H9 (cell line): Measurements from ENCODE around the gene SORBS1. TPM values are rescaled to one million over a fixed set of nuclear protein-coding genes. Genes with fewer than 3 reads are reported as not detected.

ENCODE experiments used
- DNase-seq: peaks from one replicate; pipeline ENCODE4 v3.0.0-alpha.2; 2017
- H2AFZ ChIP-seq: one replicate; pipeline ENCODE4 v1.6.1; 2013; ENCODE audit warnings: mild to moderate bottlenecking, low read length, control low read depth, moderate library complexity
- H2AK5ac ChIP-seq: 2 replicates; pipeline ENCODE4 v1.6.1; 2013; ENCODE audit warnings: low read length, control low read depth, mixed read lengths; ENCODE audit not compliant: insufficient read length
- H2BK120ac ChIP-seq: one replicate; pipeline ENCODE4 v1.6.1; 2013; ENCODE audit warnings: low read depth, mild to moderate bottlenecking, low read length, control low read depth, inconsistent platforms; ENCODE audit not compliant: poor library complexity, severe bottlenecking
- H2BK12ac ChIP-seq: 2 replicates; pipeline ENCODE4 v1.6.1; 2013; ENCODE audit warnings: low read length, control low read depth, mixed read lengths, low read depth; ENCODE audit not compliant: insufficient read length
- H2BK15ac ChIP-seq: 2 replicates; pipeline ENCODE4 v1.6.1; 2013; ENCODE audit warnings: low read depth, low read length, control low read depth
- H2BK20ac ChIP-seq: one replicate; pipeline ENCODE4 v1.6.1; 2013; ENCODE audit warnings: low read depth, mild to moderate bottlenecking, low read length, control low read depth, inconsistent platforms; ENCODE audit not compliant: poor library complexity, severe bottlenecking
- H2BK5ac ChIP-seq: 2 replicates; pipeline ENCODE4 v1.6.1; 2013; ENCODE audit warnings: low read length, control low read depth, mixed read lengths; ENCODE audit not compliant: insufficient read length
- H3K14ac ChIP-seq: 2 replicates; pipeline ENCODE4 v1.6.1; 2013; ENCODE audit warnings: low read length, control low read depth; ENCODE audit not compliant: insufficient read depth
- H3K18ac ChIP-seq: 2 replicates; pipeline ENCODE4 v1.6.1; 2013; ENCODE audit warnings: low read depth, mild to moderate bottlenecking, mixed read lengths, low read length, control low read depth; ENCODE audit not compliant: insufficient read length
- H3K23ac ChIP-seq: 2 replicates; pipeline ENCODE4 v1.6.1; 2013; ENCODE audit warnings: low read length, control low read depth, mixed read lengths, low read depth; ENCODE audit not compliant: insufficient read length
- H3K23me2 ChIP-seq: 2 replicates; pipeline ENCODE4 v1.6.1; 2013; ENCODE audit warnings: low read depth, mild to moderate bottlenecking, mixed read lengths, low read length, control low read depth; ENCODE audit not compliant: insufficient read length, poor library complexity, severe bottlenecking
- H3K27ac ChIP-seq: 2 replicates; pipeline ENCODE4 v1.5.1; 2013; ENCODE audit warnings: low read length, control low read depth, mixed read lengths, low read depth; ENCODE audit not compliant: insufficient read length
- H3K27me3 ChIP-seq: 2 replicates; pipeline ENCODE4 v1.6.1; 2013; ENCODE audit warnings: low read length, control low read depth, inconsistent platforms; ENCODE audit not compliant: insufficient read depth
- H3K4ac ChIP-seq: 2 replicates; pipeline ENCODE4 v1.6.1; 2013; ENCODE audit warnings: low read depth, mild to moderate bottlenecking, control low read depth, inconsistent platforms, low read length, moderate library complexity
- H3K4me1 ChIP-seq: 2 replicates; pipeline ENCODE4 v1.6.1; 2013; ENCODE audit warnings: low read length, control low read depth, inconsistent platforms; ENCODE audit not compliant: insufficient read depth
- H3K4me2 ChIP-seq: 2 replicates; pipeline ENCODE4 v1.6.1; 2013; ENCODE audit warnings: low read length, control low read depth, mixed read lengths; ENCODE audit not compliant: insufficient read length, insufficient read depth
- H3K56ac ChIP-seq: 2 replicates; pipeline ENCODE4 v1.6.1; 2013; ENCODE audit warnings: low read depth, mild to moderate bottlenecking, mixed read lengths, low read length, control low read depth; ENCODE audit not compliant: insufficient read length
- H3K79me1 ChIP-seq: 2 replicates; pipeline ENCODE4 v1.6.1; 2013; ENCODE audit warnings: low read depth, mild to moderate bottlenecking, moderate library complexity, low read length, control low read depth, inconsistent platforms; ENCODE audit not compliant: insufficient read depth, poor library complexity, severe bottlenecking
- H3K79me2 ChIP-seq: 2 replicates; pipeline ENCODE4 v1.6.1; 2013; ENCODE audit warnings: low read length, control low read depth, inconsistent platforms; ENCODE audit not compliant: insufficient read depth
- H3K9ac ChIP-seq: 2 replicates; pipeline ENCODE4 v1.6.1; 2013; ENCODE audit warnings: low read length, control low read depth, mixed read lengths; ENCODE audit not compliant: insufficient read length; ENCODE audit errors: extremely low read depth
- H3K9me3 ChIP-seq: one replicate; pipeline ENCODE4 v1.6.1; 2013; ENCODE audit warnings: low read depth, low read length, inconsistent platforms; ENCODE audit not compliant: control insufficient read depth
- H3T11ph ChIP-seq: one replicate; pipeline ENCODE4 v1.6.1; 2013; ENCODE audit warnings: mild to moderate bottlenecking, low read length, control low read depth, inconsistent platforms
- H4K20me1 ChIP-seq: one replicate; pipeline ENCODE4 v1.6.1; 2013; ENCODE audit not compliant: control insufficient read depth, insufficient read length, insufficient read depth
- H4K5ac ChIP-seq: 2 replicates; pipeline ENCODE4 v1.6.1; 2013; ENCODE audit warnings: low read depth, mild to moderate bottlenecking, mixed read lengths, low read length, control low read depth; ENCODE audit not compliant: insufficient read length
- H4K8ac ChIP-seq: replicated peaks from 2 replicates; pipeline ENCODE4 v1.6.1; 2013; ENCODE audit warnings: low read length, control low read depth, mixed read lengths, low read depth; ENCODE audit not compliant: insufficient read length
- H4K91ac ChIP-seq: 2 replicates; pipeline ENCODE4 v1.6.1; 2013; ENCODE audit warnings: low read depth, mild to moderate bottlenecking, moderate library complexity, mixed read lengths, low read length, control low read depth; ENCODE audit not compliant: insufficient read length
- H3K27ac Mint-ChIP-seq, 3 experiments: 2 replicates in 2 of 3; 3 replicates in 1 of 3; pipeline ENCODE4 v1.8.0; 2020 to 2021; ENCODE audit warnings: mixed read lengths in 3 of 3, mild to moderate bottlenecking in 1 of 3, moderate library complexity in 1 of 3
- H3K27me3 Mint-ChIP-seq: 2 replicates; pipeline ENCODE4 v1.8.0; 2021; ENCODE audit warnings: low read depth, mild to moderate bottlenecking, moderate library complexity, mixed read lengths
- H3K36me3 Mint-ChIP-seq, 3 experiments: 2 replicates in 2 of 3; 3 replicates in 1 of 3; pipeline ENCODE4 v1.8.0; 2020 to 2021; ENCODE audit warnings: low read depth in 3 of 3, mixed read lengths in 3 of 3; ENCODE audit not compliant: insufficient read depth in 1 of 3
- H3K4me1 Mint-ChIP-seq, 2 experiments: 2 replicates each; pipeline ENCODE4 v1.8.0; 2020; ENCODE audit warnings: mixed read lengths in 2 of 2
- H3K4me3 Mint-ChIP-seq, 2 experiments: 2 replicates in 1 of 2; 3 replicates in 1 of 2; pipeline ENCODE4 v1.8.0; 2020 to 2021; ENCODE audit warnings: mild to moderate bottlenecking in 2 of 2, mixed read lengths in 2 of 2, moderate library complexity in 1 of 2
- H3K9me3 Mint-ChIP-seq, 2 experiments: 2 replicates in 1 of 2; 3 replicates in 1 of 2; pipeline ENCODE4 v1.8.0; 2020; ENCODE audit warnings: mild to moderate bottlenecking in 2 of 2, mixed read lengths in 2 of 2, moderate library complexity in 1 of 2
- WGBS: extraction: QIAGEN DNeasy Blood & Tissue Kit; methylation state at CpG from one replicate; pipeline ENCODE4 v1.1.7; 2013; ENCODE audit warnings: missing lambda C conversion rate, low lambda C conversion rate, mixed read lengths; ENCODE audit not compliant: insufficient read length; ENCODE audit errors: extremely low coverage; 5-methylcytosine and 5-hydroxymethylcytosine counted together
- total RNA-seq: library from RNA; stranded (reverse); gene quantifications from 2 replicates; pipeline ENCODE4 v1.2.1, GENCODE V29; 2021
- TF ChIP-seq, protein P1 (sequence below): fragments of 200-600 bp; sonication (generic); conservative IDR thresholded peaks from 3 replicates; pipeline ENCODE4 v1.8.0; 2021; ENCODE audit warnings: antibody characterized with exemption, mild to moderate bottlenecking

SORBS1 gene
- total RNA-seq, 1 experiment from 2014 or later: 24.3 TPM

DNA sequence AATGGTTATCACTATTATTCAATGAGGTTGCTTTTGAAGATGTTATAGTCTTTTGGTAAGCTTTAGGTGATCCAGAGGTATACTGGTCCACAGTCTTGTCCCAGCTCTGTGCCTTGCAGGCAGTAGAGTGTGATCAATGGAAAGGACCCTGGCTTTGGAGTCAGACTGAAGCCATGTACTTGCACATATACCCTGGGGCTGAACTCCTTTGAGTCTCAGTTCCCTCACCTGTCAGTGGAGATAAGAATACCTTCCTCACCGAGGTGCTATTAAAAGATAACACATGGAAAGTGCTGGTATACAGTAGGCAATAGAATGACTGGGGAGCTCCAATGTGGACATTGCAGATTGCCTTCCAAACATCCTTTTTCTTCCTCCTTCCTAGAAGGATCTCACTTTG lies 254.3 kb downstream of the SORBS1 start:
- H2BK120ac ChIP-seq: no peak overlapping the region
- no peak overlapping the region for H2BK15ac ChIP-seq
- no peak overlapping the region for H3K18ac ChIP-seq
- H2BK12ac ChIP-seq: no peak overlapping the region
- H3K79me1 ChIP-seq: no peaks in the 10 kb centered on the region
- no peak overlapping the region for H4K5ac ChIP-seq
- H3K23ac ChIP-seq: no peak overlapping the region
- no peak overlapping the region for H3K4ac ChIP-seq
- no peaks in the 10 kb centered on the region for H4K20me1 ChIP-seq
- no peak overlapping the region for H2AK5ac ChIP-seq
- H3K27ac Mint-ChIP-seq: no peak overlapping the region
- H3T11ph ChIP-seq: no peak overlapping the region
- H3K36me3 Mint-ChIP-seq: no peaks in the 10 kb centered on the region
- H3K4me3 Mint-ChIP-seq: no peak overlapping the region
- no peaks in the 10 kb centered on the region for H3K27me3 ChIP-seq
- H3K4me2 ChIP-seq: no peak overlapping the region
- H2AFZ ChIP-seq: no peak overlapping the region
- no peak overlapping the region for H3K27ac ChIP-seq
- H3K27me3 Mint-ChIP-seq: peaks cover 31% of the 10 kb centered on the region
- H3K4me1 ChIP-seq: peaks cover 14% of the 10 kb centered on the region
- H3K9me3 Mint-ChIP-seq: no peaks in the 10 kb centered on the region
- H3K79me2 ChIP-seq: no peaks in the 10 kb centered on the region
- no CpG with 5 or more reads among the region's 1 CpG for WGBS
- no peak overlapping the region for H2BK20ac ChIP-seq
- no peak overlapping the region for H4K8ac ChIP-seq
- no peak overlapping the region for H3K56ac ChIP-seq
- peaks cover 29 to 33% of the 10 kb centered on the region in 2 experiments for H3K4me1 Mint-ChIP-seq
- H3K9me3 ChIP-seq: no peaks in the 10 kb centered on the region
- no peak overlapping the region for H3K9ac ChIP-seq
- H2BK5ac ChIP-seq: no peak overlapping the region
- H3K14ac ChIP-seq: no peak overlapping the region
- TF ChIP-seq, protein P1, sequence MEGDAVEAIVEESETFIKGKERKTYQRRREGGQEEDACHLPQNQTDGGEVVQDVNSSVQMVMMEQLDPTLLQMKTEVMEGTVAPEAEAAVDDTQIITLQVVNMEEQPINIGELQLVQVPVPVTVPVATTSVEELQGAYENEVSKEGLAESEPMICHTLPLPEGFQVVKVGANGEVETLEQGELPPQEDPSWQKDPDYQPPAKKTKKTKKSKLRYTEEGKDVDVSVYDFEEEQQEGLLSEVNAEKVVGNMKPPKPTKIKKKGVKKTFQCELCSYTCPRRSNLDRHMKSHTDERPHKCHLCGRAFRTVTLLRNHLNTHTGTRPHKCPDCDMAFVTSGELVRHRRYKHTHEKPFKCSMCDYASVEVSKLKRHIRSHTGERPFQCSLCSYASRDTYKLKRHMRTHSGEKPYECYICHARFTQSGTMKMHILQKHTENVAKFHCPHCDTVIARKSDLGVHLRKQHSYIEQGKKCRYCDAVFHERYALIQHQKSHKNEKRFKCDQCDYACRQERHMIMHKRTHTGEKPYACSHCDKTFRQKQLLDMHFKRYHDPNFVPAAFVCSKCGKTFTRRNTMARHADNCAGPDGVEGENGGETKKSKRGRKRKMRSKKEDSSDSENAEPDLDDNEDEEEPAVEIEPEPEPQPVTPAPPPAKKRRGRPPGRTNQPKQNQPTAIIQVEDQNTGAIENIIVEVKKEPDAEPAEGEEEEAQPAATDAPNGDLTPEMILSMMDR: no peak
- no peak for DNase-seq
- H3K23me2 ChIP-seq: no peaks in the 10 kb centered on the region
- H4K91ac ChIP-seq: no peak overlapping the region
